Mucosa of stomach (tissue), 1 donor: ENCODE measurements around the gene RFXANK.
"Not testable (repeated sequence)": the region's sequence is repeated elsewhere in the genome, so short reads cannot be mapped to it uniquely, and the experiment has no call there.

Source experiments
- H3K27me3 ChIP-seq: one replicate; pipeline ENCODE4 v1.7.0; 2013; ENCODE audit warnings: mild to moderate bottlenecking, low read length; ENCODE audit not compliant: control insufficient read depth, insufficient read depth
- H3K36me3 ChIP-seq: one replicate; pipeline ENCODE4 v1.7.0; 2013; ENCODE audit warnings: low read length; ENCODE audit not compliant: control insufficient read depth, insufficient read depth
- H3K4me1 ChIP-seq: one replicate; pipeline ENCODE4 v1.7.0; 2013; ENCODE audit warnings: mild to moderate bottlenecking, low read length; ENCODE audit not compliant: control insufficient read depth, insufficient read depth
- H3K4me3 ChIP-seq: one replicate; pipeline ENCODE4 v1.7.0; 2013; ENCODE audit warnings: low read length
- H3K9ac ChIP-seq: one replicate; pipeline ENCODE4 v1.7.0; 2013; ENCODE audit warnings: mild to moderate bottlenecking, low read length, moderate library complexity
- H3K9me3 ChIP-seq: one replicate; pipeline ENCODE4 v1.7.0; 2013; ENCODE audit warnings: mild to moderate bottlenecking, low read length, moderate library complexity; ENCODE audit not compliant: control insufficient read depth
- donor health status: Pancreatic carcinoma.

Gene RFXANK, protein sequence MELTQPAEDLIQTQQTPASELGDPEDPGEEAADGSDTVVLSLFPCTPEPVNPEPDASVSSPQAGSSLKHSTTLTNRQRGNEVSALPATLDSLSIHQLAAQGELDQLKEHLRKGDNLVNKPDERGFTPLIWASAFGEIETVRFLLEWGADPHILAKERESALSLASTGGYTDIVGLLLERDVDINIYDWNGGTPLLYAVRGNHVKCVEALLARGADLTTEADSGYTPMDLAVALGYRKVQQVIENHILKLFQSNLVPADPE

DNA sequence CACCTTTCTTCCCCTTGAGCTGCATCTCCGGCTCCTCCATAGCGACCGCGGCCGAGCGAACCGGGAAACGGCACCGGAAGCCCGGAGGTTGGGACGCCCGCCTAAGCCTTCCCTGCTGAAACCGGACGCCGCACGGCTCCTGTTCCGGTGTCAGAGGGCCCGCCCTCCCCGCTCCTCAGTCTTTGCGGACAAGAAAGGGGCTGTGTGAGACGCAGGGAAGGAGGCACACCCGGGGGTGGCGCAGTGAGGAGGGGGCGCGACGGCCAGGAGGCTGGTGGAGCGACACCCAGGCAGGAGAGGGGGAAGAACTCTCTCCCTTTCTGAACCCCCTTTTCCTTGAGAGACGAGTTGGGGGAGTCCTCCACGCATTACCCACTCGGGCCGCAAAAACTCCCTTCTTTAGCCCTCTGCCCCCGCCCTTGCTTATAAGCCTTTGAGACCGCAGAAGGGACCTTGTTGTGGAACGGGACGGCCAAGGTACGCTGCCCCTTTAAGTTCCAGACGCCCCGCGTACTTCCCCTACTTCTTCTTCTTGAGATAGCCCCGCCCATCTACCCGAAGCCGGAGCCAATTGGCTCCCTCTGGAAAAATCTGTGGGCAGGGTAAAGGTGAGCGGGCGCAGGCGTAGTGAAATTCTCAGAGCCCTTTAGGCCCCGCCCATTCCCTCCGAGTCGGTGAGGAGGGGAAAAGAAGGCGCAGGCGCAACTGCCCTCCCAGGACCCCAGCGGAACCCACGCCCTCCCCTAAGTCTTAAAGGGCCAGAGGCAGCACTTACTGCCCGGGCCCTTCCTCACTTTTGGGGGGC lies at the start of gene RFXANK, which contains the start of gene BORCS8:
Gene RFXANK, plus strand, starts transcription at position 181 of the 805 bp plus-strand sequence. CDS start 1,689 bp downstream, outside the sequence.
Gene BORCS8, minus strand, starts transcription at position 75 of the 805 bp plus-strand sequence. Its CDS starts 35 bp downstream, at position 40.
- H3K36me3 ChIP-seq: peaks cover 3% of the 10 kb centered on the region
- no peaks in the 10 kb centered on the region for H3K9me3 ChIP-seq
- H3K4me3 ChIP-seq: peak within 1 kb of the TSS; percentile 98
- peaks cover 18% of the 10 kb centered on the region for H3K4me1 ChIP-seq
- H3K27me3 ChIP-seq: no peaks in the 10 kb centered on the region
- peak within 1 kb of the TSS; percentile 100 for H3K9ac ChIP-seq

DNA sequence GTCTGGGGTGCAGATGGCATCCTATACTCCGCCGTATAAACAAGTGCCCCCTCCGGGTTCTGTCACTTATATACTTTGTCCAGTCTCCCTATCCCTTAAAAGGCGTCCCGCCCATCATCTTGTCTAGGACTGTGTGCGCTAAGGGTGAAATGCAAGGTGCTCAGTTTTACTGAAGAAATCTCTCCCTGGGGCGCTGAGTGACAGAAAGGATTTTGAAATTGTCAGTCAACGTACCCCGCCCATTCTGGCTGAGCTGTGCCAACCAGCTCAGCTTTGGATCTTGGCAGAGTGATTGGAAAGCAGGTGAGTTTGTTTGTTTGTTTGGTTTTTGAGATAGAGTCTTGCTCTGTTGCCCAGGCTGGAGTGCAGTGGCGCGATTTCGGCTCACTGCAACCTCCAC lies 49.7 kb upstream of the RFXANK start:
- H3K9ac ChIP-seq: no peak overlapping the region
- no peaks in the 10 kb centered on the region for H3K9me3 ChIP-seq
- no peaks in the 10 kb centered on the region for H3K27me3 ChIP-seq
- H3K4me3 ChIP-seq: no peak overlapping the region
- peaks cover 13% of the 10 kb centered on the region for H3K4me1 ChIP-seq
- H3K36me3 ChIP-seq: no peaks in the 10 kb centered on the region

DNA sequence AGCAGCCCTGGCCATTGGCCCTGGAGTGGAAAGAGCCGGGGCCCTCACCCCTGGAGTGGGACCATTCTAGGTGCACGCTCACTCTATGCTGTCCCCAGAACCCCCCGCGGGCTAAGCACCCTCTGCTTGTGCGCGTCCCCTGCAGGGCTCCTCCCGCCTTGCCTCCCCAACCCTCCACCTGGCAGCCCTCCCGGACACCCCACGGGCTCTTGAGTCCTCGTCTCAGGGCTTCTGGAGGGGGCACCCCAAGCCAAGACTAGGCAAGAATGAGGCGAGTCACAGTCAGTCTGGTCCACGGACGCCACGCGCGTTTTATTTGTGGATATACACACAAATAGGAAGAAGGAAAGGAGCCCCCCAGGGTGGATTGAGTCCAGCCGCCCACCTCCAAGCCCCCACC lies 46.8 kb upstream of the RFXANK start:
- Histone ChIP-seq H3K9me3 (no peaks in the 10 kb centered on the region), H3K4me1 (peaks cover 5% of the 10 kb centered on the region), H3K27me3 (no peaks in the 10 kb centered on the region), H3K36me3 (no peaks in the 10 kb centered on the region), H3K4me3 (no peak overlapping the region), H3K9ac (no peak overlapping the region)

DNA sequence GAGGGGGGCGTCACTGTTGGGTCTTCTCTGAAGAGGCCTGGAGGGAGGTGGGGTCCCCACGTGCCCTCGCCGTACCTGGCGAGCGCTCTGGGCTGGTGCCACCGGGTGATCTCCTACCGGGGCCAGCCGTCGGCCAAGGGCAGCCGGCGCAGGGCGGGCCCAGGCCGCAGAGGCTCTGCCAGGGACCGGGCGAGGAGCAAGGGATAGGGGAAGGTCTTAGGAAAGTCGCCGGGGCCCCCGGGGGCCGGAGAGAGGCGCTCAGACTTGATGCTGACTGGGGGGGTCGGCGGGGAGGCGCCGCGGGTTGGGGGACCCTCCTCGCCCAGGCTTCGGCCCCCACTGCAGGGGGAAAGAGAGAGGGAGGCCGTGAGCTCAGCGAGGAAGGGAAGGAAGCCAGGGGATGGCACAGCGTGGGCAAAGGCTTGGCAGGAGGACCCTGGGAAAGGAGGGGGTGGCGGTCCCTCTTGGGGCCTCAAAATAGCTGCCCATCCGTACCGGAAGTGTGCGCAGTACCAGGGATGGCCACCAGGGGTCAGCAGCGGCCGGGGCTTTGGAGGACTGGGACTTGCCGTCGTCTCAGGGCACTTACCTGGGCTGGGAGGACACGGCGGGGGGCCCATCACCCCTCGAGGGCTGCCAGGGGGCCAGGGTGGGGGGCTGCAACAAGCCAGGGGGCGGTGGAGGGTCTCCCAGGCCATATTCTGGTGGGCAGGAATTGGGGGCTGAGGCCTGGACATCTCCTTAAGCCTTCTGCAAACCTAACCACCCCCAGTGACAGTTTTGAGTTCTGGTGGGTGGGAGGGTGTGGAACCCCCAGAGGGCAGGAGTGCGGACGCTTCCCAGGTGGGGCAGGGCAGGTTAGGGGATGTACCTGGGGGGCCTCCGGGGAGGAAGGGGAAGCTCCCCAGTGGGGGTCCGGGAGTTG lies 46.1 kb upstream of the RFXANK start:
- H3K9ac ChIP-seq: no peak overlapping the region
- no peak overlapping the region for H3K4me3 ChIP-seq
- H3K27me3 ChIP-seq: no peaks in the 10 kb centered on the region
- H3K4me1 ChIP-seq: peaks cover 5% of the 10 kb centered on the region
- H3K9me3 ChIP-seq: no peaks in the 10 kb centered on the region
- H3K36me3 ChIP-seq: no peaks in the 10 kb centered on the region

DNA sequence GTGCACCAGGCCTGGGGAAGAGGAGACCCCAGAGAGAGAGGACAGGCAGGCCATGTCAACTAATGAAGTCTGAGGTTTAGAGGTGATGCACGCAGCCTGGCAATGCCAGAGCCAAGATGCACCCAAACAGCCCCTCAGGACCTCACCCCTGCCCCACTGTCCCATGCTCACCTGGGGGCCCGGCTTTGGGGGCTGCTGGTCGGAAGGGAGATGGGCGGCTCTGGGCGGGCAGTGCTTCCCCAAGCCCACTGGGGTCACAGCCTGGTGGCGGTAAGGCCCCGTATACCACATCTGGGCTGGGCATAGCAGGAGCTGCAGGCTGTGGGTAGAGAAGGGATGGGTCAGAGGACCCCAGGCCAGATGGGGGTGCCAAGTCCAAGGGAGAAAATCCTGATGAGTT lies 45.2 kb upstream of the RFXANK start:
- Histone ChIP-seq H3K9ac (no peak overlapping the region), H3K27me3 (no peaks in the 10 kb centered on the region), H3K4me3 (no peak overlapping the region), H3K9me3 (no peaks in the 10 kb centered on the region), H3K36me3 (no peaks in the 10 kb centered on the region), H3K4me1 (peaks cover 5% of the 10 kb centered on the region)

DNA sequence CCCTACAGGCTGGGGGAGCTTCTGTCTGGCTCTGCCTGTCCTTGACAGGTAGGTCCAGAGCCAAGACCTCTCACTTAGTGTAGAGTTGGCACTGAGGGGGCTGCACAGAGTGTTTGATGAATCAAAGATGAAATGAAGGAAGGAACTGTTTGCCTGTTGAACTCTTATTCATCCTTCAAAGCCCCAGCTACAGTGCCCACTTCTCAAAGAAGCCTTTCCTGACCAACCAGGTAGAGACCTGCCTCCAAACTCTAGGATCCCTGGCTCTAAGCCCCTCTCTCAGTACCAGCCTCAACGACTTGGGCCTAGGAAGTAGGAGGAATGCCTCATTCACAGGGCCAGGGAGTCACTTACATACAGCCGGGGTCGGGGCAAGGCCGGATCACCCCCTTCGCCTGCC lies 44.7 kb upstream of the RFXANK start:
- no peak overlapping the region for H3K4me3 ChIP-seq
- H3K27me3 ChIP-seq: no peaks in the 10 kb centered on the region
- H3K36me3 ChIP-seq: no peaks in the 10 kb centered on the region
- no peaks in the 10 kb centered on the region for H3K9me3 ChIP-seq
- H3K9ac ChIP-seq: no peak overlapping the region
- peaks cover 5% of the 10 kb centered on the region for H3K4me1 ChIP-seq

DNA sequence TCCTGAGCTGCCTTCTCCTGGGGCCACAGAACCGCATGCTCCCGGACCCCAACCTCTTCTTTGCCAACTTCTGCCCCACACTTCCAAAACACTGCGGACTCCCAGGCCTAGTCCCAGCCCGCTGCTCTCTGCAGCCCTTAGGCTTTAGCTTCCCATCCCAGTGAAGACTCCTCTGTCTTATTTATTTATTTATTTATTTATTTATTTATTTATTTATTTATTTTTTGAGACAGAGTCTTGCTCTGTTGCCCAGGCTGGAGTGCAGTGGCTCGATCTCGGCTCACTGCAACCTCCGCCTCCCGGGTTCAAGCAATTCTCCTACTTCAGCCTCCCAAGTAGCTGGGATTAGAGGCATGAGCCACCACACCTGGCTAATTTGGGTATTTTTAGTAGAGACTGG lies 43.6 kb upstream of the RFXANK start:
- H3K9me3 ChIP-seq, H3K36me3 ChIP-seq, H3K4me3 ChIP-seq, H3K4me1 ChIP-seq, H3K27me3 ChIP-seq, H3K9ac ChIP-seq: not testable (repeated sequence)

DNA sequence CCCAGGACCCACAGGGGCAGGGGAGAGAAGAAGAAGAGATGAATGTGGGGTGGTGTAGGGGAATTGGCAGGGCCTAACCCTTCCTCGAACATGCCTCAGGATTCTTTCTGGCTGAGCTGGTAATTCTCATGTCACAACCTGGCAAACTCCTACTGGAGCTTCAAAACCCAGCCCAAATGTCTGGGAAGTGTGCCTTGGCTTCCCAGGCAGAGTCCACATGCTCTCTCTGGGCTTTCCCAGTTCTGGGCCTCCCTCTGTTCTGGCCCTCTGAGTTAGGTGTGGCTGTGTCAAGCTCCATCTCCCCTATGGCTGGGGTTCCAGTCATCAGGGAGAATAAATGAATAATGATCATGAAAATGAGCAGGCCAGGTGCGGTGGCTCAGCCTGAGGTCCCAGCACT lies 42.6 kb upstream of the RFXANK start:
- peaks cover 5% of the 10 kb centered on the region for H3K4me1 ChIP-seq

DNA sequence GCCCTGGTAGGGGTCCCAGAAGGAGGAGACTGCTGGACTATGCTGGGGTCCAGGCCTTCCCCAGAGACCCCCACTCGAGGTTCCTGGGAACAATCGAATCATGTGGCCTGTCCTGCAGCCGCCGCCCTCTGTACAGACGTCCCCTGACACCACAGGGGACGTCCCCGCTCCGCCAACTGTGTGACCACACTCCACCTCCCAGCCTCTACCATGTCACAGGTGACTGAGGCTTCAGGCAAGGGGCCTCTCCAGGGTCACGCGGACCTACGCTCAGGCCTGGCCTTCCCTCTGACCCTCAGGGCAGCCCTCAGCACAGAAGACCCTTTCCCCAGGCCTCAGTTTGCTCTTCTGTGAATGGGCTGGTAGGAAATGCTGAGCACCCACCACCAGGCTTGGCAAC lies 40.6 kb upstream of the RFXANK start:
- no peaks in the 10 kb centered on the region for H3K36me3 ChIP-seq
- H3K9me3 ChIP-seq: no peaks in the 10 kb centered on the region
- no peak overlapping the region for H3K4me3 ChIP-seq
- H3K9ac ChIP-seq: no peak overlapping the region
- no peaks in the 10 kb centered on the region for H3K4me1 ChIP-seq
- no peaks in the 10 kb centered on the region for H3K27me3 ChIP-seq

More for the DNA sequence above, 42.6 kb upstream of the RFXANK start:
- Histone ChIP-seq H3K36me3 (no peaks in the 10 kb centered on the region), H3K9ac (no peak overlapping the region), H3K4me3 (no peak overlapping the region), H3K27me3 (no peaks in the 10 kb centered on the region), H3K9me3 (no peaks in the 10 kb centered on the region)

DNA sequence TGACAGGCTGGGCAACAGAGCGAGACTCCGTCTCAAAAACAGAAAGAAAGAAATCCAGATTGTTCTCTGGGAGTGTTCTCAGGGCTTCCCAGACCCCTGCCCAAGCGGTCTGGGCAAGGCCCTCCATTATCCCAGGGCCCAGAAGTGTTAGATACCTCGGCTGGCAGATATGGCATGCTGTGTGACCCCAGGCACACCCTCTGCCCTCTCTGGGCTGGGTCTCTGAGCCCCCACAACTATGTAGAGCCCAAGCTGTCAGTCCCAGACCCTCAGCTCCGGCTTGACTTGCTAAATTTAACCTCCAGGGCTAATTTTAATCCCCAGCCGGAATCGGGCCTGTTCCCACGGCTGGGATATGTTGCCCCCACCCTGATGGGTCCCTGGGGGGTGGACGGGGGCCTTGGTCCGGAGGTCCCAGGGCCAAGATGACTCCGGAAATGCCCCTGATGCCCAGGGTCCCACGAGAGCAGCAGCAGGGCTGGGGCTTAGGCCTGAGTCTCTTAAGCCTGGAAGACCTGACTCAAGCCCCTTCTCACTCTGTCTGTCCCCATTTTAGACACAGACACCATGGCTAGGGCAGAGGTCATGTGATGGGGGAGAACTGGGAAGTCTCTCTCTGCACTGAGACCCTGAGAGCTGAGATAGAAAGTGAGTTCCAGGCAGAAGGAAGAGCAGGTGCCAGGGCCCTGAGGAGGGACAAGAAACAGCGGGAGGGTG lies 39.2 kb upstream of the RFXANK start:
- no peak overlapping the region for H3K9ac ChIP-seq
- no peak overlapping the region for H3K4me3 ChIP-seq
- no peaks in the 10 kb centered on the region for H3K9me3 ChIP-seq
- H3K4me1 ChIP-seq: no peaks in the 10 kb centered on the region
- H3K36me3 ChIP-seq: no peaks in the 10 kb centered on the region
- no peaks in the 10 kb centered on the region for H3K27me3 ChIP-seq

DNA sequence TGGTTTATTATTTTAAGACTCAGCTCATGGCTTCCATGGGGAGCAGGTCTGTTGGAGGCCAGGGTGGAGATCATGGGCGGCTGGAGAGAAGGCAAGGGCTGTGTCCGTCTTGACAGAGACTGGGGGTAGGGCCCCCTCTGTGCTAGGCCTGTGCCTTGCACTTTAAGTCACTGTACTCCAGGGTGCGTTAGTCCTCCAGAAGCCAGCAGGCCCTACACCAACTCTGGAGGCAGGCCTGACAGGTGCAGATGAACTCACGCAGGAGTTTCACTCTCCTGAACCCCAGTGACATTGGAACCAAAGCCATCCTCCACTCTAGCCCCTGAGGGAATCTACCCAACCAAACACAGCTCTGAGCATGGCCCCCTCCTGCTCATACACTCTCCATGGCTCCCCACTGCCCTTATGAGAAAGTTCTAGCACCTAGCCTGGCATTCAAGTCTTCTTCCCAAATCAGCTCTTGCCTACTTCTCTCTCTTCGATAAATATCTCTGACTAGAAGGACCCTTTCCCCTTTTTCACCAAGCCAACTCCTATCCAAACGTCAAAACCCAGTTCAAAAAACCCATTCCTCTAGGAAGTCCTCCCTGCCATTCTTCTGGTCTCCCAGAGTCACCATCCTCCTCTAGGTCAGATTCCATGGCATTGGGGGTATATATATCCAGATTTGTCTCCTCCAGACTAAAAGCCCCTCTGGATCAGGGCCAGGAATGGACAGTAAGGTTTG lies 37.1 kb upstream of the RFXANK start:
- Histone ChIP-seq H3K9me3 (no peaks in the 10 kb centered on the region), H3K36me3 (no peaks in the 10 kb centered on the region), H3K9ac (no peak overlapping the region), H3K4me3 (no peak overlapping the region), H3K27me3 (no peaks in the 10 kb centered on the region), H3K4me1 (no peaks in the 10 kb centered on the region)
